GM18498 (cell line): ENCODE measurements around the gene BBS10.
"Not testable (repeated sequence)": the region's sequence is repeated elsewhere in the genome, so short reads cannot be mapped to it uniquely, and the experiment has no call there.

Experiments used
- ATAC-seq: cut with Tn5 transposase; IDR thresholded peaks from one replicate; pipeline ENCODE4 v1.9.1; 2021; ENCODE audit warnings: mild to moderate bottlenecking, moderate library complexity; ENCODE audit not compliant: unreplicated experiment

BBS10 gene

DNA sequence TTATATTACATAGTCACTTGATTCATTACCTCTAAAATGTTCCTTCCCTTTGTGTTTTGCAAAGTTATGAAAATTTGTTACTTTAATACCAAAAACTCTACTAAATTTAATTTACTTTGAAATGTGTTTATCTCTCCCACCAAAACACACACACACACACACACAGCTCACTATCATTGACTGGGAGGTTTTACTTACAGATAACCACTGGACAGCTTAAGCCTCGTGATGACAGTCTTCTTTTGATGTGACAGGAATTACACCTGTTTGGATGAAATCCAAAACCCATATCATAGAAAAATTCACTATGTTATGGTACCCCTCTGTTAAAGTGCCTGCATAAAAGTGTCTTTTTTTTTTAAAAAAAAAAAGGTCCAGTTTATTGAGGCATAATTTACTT is 15.6 kb downstream of the BBS10 start:
- no peak for ATAC-seq

DNA sequence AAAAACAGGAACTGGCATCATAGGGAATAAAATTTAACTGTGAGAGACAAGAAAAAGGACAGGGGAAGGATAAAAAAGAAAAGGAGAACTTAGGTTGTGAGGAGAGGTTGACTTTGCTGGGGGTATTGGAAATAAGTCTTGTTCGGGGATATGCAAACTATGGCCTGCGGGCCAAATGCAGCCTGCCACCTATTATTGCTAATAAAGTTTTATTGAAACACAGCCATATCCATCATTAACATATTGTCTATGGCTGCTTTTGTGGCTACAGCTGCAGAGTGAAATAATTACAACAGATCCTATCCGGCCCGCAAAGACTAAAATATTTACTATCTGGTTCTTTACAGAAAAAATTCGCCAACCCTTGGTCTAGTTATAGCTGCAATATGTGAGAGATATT is 18.6 kb downstream of the BBS10 start:
- no peak for ATAC-seq

DNA sequence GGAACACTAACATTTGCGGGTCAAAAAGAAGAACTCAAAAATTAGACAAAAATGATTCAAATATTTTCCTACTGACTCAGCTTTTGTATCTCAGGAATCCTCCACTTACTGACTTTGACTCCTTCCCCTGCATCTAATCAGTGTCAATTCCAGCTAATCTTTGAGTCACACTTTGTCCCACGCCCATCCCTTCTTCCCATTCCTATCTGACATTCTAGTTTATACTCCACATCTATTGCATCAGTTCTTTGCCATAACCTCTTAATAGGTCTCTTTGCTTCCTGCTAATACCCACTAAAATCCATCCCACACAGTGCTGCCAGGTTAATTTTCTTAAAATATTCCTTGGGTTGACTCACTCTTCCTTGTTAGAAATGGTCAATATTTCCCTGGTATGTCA is 19.1 kb downstream of the BBS10 start:
- ATAC-seq = no peak

DNA sequence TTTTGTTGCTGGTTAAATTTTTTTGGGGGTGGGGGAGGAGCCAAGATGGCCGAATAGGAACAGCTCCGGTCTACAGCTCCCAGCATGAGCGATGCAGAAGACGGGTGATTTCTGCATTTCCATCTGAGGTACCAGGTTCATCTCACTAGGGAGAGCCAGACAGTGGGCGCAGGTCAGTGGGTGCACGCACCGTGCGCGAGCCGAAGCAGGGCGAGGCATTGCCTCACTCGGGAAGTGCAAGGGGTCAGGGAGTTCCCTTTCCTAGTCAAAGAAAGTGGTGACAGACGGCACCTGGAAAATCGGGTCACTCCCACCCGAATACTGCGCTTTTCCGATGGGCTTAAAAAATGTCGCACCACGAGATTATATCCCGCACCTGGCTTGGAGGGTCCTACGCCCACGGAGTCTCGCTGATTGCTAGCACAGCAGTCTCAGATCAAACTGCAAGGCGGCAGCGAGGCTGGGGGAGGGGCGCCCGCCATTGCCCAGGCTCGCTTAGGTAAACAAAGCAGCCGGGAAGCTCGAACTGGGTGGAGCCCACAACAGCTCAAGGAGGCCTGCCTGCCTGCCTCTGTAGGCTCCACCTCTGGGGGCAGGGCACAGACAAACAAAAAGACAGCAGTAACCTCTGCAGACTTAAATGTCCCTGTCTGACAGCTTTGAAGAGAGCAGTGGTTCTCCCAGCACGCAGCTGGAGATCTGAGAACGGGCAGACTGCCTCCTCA is 28.5 kb downstream of the BBS10 start:
- not testable (repeated sequence) for ATAC-seq

DNA sequence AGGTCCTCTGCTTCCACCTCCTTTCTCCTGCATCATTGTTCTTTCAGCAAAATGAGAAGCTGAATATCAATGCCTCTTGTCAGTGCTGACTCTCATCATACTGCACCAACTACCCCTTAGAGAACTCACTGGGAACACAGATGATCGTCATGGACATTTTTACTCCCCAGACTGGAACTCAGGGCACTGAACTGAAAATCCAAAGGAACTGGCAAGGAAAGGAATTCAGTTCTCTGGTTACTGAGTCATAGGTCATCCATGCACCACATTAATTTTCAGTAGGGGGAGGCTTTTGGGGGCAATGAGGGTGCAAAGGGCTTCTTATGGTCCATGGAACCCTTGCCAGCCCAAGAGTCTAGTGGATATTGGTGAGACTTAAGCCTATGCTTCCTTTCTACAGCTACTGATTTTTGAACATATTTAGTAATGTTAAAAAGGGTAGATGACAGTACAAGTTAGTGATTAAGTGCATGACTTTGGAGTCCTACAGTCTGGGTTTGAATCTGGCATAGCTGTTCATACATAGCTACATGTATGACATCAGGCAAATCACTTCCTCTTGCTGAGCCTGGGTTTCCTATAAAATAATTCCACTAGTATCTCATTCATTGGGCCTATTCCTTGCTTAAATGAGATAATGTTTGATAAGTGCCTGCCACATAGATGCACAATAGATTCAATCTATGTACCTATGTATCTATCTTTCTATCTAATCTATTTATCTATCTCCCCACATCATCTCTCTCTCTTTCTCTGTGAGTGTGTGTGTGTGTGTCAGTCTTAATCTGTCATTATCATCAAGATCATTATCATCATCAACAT is 29.2 kb downstream of the BBS10 start:
- no peak for ATAC-seq

DNA sequence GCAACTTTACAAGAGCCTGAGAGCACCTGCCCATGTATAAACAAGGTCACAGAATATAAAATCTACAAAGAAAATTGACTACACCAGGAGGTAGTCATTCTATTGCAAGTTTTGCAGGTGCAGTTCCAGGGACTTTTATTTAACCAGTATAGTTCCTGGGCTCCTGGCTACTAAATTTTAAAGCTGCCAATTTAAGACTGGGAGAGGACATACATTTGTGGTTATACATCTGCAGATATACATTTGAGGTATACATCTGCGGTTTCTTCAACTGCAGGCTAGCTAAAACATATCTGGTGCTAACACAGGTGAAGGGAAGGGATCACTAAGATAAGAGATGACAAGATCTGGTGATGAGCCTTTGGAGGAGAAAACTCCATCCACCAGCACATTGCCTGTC is 30.2 kb downstream of the BBS10 start:
- ATAC-seq = no peak

DNA sequence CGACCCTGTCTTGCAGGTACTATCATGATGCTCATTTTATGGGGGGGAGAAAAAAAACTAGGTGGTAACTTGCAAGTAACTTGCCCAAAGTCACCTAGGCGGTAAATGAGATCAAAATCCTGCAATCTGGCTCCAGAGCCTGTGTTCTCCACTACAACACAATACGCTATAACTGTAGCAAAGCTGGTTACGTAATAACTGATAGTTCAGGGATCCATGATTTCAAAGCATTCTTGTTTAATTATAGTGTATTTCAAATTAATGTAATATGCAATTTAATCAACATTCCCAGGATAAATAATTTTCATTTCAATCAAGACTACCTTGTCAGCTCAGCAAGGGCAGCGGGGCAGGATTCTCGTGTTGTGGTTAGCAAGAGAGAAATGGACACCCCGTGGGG is 31.7 kb downstream of the BBS10 start:
- no peak for ATAC-seq

DNA sequence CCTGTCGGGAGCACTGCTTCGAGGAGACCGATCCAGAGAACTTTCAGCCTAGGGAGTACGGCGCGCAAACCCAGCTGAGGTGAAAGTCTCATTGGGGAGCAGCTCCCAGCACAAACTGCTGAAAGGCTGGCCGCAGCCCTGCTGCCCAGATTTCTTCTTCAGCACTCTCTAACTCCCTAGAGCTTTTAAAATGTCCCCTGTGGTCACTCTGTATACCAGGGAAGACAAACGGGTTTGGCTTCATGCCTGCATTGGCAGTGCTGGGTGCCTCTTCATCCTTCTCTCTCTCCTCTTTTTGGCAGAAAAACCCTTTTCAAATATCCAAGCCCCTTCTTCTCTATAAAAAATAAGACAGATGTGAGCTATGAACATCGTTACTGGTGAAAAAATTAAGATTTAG is 34.9 kb downstream of the BBS10 start:
- ATAC-seq = no peak

DNA sequence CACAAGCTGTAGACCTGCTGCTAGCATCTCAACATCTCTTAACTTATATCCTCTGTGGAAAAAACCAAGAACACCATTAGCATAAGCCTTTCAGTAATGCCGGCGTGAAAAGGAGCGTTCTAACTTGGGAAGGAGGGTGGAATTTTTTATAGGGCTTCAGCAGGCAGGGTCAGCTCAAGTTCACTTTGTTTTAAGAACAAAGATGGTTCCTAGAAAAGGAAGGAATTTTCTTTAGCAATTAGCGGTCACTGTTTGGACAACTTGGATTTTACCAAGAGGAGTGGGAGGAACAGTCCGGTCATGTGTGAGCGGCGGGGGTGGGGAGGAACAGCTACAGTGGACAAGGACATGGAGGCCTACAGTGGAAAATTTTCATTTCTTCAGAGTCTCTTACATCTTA is 35.9 kb downstream of the BBS10 start:
- ATAC-seq = no peak

DNA sequence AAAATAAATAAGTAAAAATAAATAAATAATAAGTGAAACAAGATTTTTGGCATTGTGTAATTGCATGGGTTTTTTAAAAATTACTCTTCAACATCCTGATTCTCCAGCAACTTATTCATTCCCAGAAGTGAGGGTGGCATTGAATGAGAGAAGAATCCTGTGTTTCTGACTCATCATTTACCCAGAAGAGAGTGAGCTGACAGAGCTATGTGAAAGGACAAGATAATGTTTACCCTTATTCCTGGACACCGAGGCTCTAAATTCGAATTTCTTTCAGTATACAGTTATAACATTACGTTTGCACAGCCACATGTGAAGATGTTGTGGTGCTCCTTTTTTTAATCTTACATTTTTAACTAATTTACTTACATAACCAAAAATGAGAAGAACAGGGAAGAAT is 36.4 kb downstream of the BBS10 start:
- ATAC-seq = no peak

DNA sequence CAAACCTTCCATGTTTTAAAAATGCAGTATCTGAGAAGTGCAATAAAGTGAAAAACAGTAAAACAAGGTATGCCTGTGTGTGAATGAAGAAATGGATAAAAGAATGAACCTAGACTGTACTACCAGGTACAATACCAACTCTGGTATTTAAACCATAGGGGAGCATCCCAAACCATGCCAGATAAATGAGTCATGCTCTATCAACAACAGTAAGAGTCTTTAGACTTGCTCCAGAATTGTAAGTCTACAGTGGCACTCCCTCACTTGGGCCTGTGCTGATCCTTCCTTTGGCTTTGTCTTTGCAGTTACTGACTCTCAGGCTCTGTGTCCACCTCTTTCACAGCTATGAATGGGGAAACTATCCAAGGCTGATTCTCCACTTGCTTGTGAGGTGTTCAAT is 38.1 kb downstream of the BBS10 start:
- ATAC-seq = no peak

DNA sequence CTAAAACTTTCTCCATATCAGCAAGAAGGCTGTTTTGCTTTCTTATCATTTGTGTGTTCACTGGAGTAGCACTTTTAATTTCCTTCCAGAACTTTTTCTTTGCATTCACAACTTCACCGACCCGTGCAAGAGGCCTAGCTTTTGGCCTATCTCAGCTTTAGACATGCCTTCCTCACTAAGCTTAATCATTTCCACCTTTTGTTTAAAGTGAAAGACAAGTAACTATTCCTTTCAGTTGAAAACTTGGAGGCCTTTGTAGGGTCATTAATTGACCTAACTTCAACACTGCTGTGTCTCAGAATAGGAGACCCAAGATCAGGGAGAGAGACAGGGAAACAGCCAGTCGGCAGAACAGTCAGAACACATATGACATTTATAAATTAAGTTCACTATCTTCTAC is 39.3 kb downstream of the BBS10 start:
- ATAC-seq = no peak

DNA sequence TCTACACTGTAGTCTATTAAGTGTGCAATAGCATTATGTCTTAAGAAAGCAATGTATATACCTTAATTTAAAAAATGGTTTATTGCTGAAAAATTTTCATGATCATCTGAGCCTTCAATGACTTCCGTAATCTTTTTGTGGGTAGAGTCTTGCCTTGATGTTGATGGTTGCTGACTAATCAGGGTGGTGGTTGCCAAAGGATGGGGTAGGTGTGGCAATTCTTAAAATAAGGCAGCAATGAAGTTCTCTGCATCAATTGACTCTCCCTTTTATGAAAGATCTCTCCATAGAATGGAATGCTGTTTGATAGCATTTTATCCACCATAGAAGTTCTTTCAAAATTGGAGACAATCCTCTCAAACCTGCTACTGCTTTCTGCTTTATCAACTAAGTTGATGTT is 41.1 kb downstream of the BBS10 start:
- ATAC-seq = no peak

DNA sequence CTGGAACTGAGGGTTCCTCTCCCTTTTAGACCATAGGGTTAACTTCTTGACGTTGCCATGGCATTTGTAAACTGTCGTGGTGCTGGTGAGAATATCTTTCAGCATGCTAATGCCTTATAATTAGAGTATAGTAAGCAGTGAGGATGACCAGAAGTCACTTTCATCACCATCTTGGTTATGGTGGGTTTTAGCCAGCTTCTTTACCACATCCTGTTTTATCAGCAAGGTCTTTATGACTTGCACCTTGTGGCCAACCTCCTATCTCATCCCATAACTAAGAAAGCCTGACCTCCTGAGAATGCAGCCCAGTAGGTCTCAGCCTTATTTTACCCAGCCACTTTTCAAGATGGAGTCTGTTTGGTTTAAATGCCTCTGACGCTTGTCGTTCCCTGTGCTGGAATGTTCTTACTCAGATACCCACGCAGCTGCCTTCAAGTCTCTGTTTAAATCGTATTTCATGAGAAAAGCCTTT is 44.2 kb downstream of the BBS10 start:
- ATAC-seq = no peak

DNA sequence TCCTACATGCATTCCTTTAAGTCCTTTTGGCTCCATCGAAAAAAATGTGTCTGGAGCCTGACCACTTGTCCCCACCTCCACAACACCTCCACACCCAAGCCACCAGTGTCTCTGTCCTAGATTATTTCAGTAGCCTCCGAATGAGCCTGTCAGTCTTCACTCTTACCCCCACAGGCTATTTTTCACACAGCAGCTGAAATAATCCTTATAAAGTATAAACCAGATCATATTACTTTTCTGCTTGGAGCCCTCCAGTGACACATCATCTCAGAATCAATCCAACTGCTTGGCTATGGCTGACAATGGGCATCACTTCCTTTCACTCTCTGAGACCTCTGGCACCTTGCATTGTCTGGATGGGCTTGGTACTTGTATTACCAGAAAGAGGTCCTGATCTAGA is 44.9 kb downstream of the BBS10 start:
- no peak for ATAC-seq

DNA sequence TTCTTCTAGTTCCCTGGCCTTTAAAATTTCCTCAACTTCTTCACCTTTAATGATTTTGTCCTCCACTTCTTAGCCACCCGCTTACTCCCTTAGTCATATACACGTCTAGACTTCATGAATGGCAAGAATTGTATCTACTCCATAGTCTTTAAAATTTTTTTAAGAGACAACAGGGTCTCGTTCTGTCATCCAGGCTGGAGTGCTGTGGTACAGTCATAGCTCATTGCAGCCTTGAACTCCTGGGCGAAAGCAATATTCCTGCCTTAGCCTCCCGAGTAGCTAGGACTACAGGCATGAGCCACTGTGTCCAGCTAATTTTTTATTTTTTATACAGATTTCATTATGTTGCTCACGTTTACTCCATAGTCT is 47.9 kb downstream of the BBS10 start:
- no peak for ATAC-seq

DNA sequence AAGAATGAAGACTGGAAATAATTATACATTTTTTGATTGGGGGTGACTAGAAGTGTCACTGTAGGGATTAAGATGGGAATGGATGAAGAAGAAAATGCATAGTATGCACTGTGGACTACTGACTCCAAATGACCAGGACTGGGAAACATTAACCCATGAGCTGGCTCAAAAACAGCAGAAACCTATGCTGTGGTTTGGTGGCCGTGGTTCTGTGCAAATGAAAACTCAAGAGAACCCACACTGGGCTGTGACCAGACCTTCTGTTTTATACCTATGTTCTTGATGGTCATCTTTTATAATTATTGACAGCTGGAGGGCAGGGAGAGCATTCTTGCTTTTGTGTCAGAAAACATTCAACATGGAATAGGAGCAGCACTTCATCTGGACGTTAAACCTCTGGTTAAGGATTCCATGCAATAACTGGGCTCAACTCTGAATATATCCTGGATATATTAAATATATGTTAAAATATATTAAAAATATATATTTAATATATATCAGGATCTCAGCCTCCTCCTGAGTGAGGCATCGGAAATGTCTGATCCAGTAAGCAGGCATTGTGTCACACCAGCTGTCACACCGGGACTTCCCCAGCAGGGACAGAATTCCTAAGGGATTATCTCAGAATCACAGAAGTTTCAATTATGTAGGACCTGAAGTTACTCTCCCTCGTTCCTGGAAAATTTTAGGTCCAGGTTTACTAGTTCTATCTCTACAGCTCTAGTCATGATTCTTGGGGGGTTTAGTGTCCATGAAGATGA is 48.5 kb downstream of the BBS10 start:
- no peak for ATAC-seq
